Measurements from ENCODE around the gene ATP6V0D1. TPM values are rescaled to one million over a fixed set of nuclear protein-coding genes. Genes with fewer than 3 reads are reported as not detected.

The ATP6V0D1 gene
- total and polyA plus RNA-seq, 2 of the 4 experiments (the other 2 are of a cell fraction) = 112 to 124 TPM

DNA sequence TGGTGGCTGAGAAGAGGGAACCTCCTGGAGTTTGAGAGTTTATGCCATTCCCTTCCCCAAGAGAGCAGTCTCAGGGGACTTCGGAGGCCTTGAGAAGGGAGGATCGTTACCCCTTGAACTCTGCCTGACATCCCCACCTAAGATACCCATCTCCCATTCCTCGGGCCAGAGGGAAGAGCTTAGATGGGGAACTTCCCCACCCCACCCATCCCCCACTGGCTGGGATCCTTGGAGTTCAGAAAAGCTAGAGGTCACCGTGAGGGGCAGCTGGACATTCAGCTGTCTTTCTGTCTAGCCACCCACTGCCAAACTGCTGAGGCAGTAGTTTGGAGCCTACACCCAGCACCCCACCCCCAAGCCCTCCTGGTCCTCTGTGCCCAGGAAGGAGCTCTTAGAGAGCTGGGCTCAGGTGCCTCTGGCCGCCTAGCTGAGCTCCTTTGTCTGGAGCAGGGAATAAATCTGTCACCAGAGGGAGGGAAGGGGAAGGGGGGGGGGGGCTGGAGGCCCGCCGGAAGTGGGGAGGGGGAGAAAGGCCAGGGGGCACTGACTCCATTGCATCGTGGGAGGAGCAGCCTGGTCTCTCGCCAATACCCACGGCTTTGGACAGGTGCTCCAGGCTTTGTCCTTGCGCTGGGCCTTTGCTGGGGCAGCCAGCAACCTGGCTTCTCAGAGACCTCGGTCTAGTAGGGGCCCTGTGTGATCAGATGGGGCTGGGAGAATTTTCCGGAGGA, 49.0 kb downstream of the ATP6V0D1 start (continued):
- TF ChIP-seq NFE2L2 (IDR thresholded peaks at IDR 0.05; ENCODE audit: low read depth, low read length) (no peak), POLR2A (IDR thresholded peaks at IDR 0.05; ENCODE audit: low read depth, low read length) (no peak)

DNA sequence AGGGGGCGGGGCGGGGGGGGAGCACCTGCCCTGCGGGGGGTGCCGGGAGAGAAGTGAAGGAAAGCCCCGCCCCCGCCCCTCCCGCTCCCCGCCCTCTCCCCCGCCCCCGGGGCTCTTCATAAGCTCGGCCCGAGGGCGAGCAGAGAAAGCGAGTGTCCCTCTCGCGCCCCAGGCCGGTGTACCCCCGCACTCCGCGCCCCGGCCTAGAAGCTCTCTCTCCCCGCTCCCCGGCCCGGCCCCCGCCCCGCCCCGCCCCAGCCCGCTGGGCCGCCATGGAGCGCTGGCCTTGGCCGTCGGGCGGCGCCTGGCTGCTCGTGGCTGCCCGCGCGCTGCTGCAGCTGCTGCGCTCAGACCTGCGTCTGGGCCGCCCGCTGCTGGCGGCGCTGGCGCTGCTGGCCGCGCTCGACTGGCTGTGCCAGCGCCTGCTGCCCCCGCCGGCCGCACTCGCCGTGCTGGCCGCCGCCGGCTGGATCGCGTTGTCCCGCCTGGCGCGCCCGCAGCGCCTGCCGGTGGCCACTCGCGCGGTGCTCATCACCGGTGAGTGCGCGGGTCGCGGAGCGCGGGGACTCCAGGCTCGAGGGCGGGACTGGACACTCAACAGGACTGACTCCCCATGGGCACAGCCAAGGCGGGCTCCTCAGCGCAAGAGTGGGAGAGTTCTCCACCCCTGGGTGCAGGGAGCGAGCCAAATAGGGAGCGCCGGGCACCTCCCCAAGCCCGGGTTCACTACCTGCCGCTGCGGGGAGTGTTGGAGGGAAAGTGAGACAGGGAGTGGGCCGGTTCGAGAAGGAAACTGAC, 49.8 kb downstream of the ATP6V0D1 start, which contains the start of gene HSD11B2:
HSD11B2 (plus strand) TSS at position 145 of the 798 bp plus-strand sequence; CDS start at position 273, 128 bp downstream.
- peak; percentile 84 for ATAC-seq (ENCODE audit: low read depth)
- CTCF ChIA-PET = no interaction called here
- Histone ChIP-seq H4K8ac (ENCODE audit: low read depth in 2 of 2, low read length in 2 of 2) (no peak within 1 kb of the TSS), H3K4me3 (ENCODE audit: insufficient read depth, low read depth, low read length) (peak within 1 kb of the TSS; percentile 42), H3K9ac (ENCODE audit: low read depth, low read length) (no peak within 1 kb of the TSS), H4K5ac (ENCODE audit: low read depth, low read length) (no peak within 1 kb of the TSS), H3K18ac (ENCODE audit: low read depth, low read length) (no peak within 1 kb of the TSS), H2BK5ac (ENCODE audit: low read depth, low read length, poor library complexity, severe bottlenecking) (no peak within 1 kb of the TSS), H3K4ac (ENCODE audit: low read depth, low read length) (no peak within 1 kb of the TSS), H2AK9ac (replicated peaks; ENCODE audit: low read depth, low read length, poor library complexity) (peak within 1 kb of the TSS; percentile 28), H2BK120ac (ENCODE audit: low read depth, low read length) (no peak within 1 kb of the TSS), H3K9me1 (ENCODE audit: insufficient read depth, low read length) (peaks cover 3% of the 10 kb centered on the region; the same call in 1 of the 2 replicates), H3K4me1 (ENCODE audit: control insufficient read depth, insufficient read depth, low read length) (peaks cover 5% of the 10 kb centered on the region; the same call in 1 of the 2 replicates), H4K91ac (ENCODE audit: insufficient read depth, low read depth, low read length) (no peak within 1 kb of the TSS), H3K9me3 (ENCODE audit: control insufficient read depth, insufficient read depth, low read length) (no peaks in the 10 kb centered on the region), H3K27ac (ENCODE audit: insufficient read depth, low read length) (no peak within 1 kb of the TSS), H2BK15ac (ENCODE audit: low read depth, low read length) (no peak within 1 kb of the TSS), H4K20me1 (ENCODE audit: insufficient read depth, low read length) (peaks cover 12% of the 10 kb centered on the region; the same call in 1 of the 2 replicates), H3K56ac (ENCODE audit: extremely low read depth, insufficient read depth, low read length) (no peak within 1 kb of the TSS), H2BK20ac (ENCODE audit: low read depth, low read length) (no peak within 1 kb of the TSS), H3K14ac (replicated peaks; ENCODE audit: low read depth, low read length) (no peak within 1 kb of the TSS), H3K36me3 (ENCODE audit: control insufficient read depth, insufficient read depth, low read length) (peaks cover 5% of the 10 kb centered on the region; the same call in 1 of the 2 replicates), H2AFZ (replicated peaks; ENCODE audit: low read length, poor library complexity) (peak within 1 kb of the TSS; percentile 87), H3K27me3 (ENCODE audit: control insufficient read depth, insufficient read depth, low read length) (peaks cover 35% of the 10 kb centered on the region), H3K79me1 (ENCODE audit: low read depth in 1 of 2, low read length in 2 of 2) (no peaks in the 10 kb centered on the region), H3K23ac (ENCODE audit: low read depth, low read length) (peak within 1 kb of the TSS; percentile 24; the same call in 1 of the 2 replicates), H3K4me2 (ENCODE audit: low read depth, low read length) (peak within 1 kb of the TSS; percentile 81), H2AK5ac (ENCODE audit: low read depth, low read length) (0 out of 2 replicates have a peak within 1 kb of the TSS, but pooled peaks have one; percentile 35)
- dilution Hi-C loops (cut with HindIII; ENCODE audit: low sequenced_read_pairs, unreplicated experiment) (no loop called here), in situ Hi-C loops (cut with MboI; ENCODE audit: low sequenced_read_pairs) (no loop called here), intact Hi-C loops (cut with micrococcal nuclease) (no loop called here)
- peak; percentile 45 for DNase-seq
- BruUV-seq (replicated peaks) = no TSS peak
- 0% methylated on average over 27 of the region's 87 CpGs; no CpG with 5 or more reads in 1 of the 2 experiments for WGBS, 2 experiments (ENCODE audit: extremely low coverage in 2 of 2, insufficient read length in 1 of 2)
- POLR2A ChIA-PET (ENCODE audit: unreplicated experiment) = no interaction called here
- TF ChIP-seq, protein P1, sequence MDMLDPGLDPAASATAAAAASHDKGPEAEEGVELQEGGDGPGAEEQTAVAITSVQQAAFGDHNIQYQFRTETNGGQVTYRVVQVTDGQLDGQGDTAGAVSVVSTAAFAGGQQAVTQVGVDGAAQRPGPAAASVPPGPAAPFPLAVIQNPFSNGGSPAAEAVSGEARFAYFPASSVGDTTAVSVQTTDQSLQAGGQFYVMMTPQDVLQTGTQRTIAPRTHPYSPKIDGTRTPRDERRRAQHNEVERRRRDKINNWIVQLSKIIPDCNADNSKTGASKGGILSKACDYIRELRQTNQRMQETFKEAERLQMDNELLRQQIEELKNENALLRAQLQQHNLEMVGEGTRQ (IDR thresholded peaks at IDR 0.05; ENCODE audit: low read depth, low read length) = no peak
- TF ChIP-seq FOS (IDR thresholded peaks at IDR 0.05; ENCODE audit: low read depth, low read length) (no peak), CHD1 (IDR thresholded peaks at IDR 0.05; ENCODE audit: low read depth, low read length) (no peak), BHLHE40 (IDR thresholded peaks at IDR 0.05; ENCODE audit: low read depth, low read length) (no peak), RFX5 (IDR thresholded peaks at IDR 0.05; ENCODE audit: low read depth, low read length) (no peak), CEBPB (IDR thresholded peaks at IDR 0.05; ENCODE audit: low read depth, low read length) (no peak), NFE2L2 (IDR thresholded peaks at IDR 0.05; ENCODE audit: low read depth, low read length) (no peak), MXI1 (IDR thresholded peaks at IDR 0.05; ENCODE audit: borderline replicate concordance, low read depth, low read length) (peak; percentile 39; the same call in 1 of the 2 replicates), MAFK (IDR thresholded peaks at IDR 0.05; ENCODE audit: low read depth, low read length) (no peak), RAD21 (IDR thresholded peaks at IDR 0.05; ENCODE audit: low read length) (peak; percentile 16; the same call in 1 of the 2 replicates), RCOR1 (IDR thresholded peaks at IDR 0.05; ENCODE audit: insufficient replicate concordance, low read length) (no peak)
- TF ChIP-seq, protein P2, sequence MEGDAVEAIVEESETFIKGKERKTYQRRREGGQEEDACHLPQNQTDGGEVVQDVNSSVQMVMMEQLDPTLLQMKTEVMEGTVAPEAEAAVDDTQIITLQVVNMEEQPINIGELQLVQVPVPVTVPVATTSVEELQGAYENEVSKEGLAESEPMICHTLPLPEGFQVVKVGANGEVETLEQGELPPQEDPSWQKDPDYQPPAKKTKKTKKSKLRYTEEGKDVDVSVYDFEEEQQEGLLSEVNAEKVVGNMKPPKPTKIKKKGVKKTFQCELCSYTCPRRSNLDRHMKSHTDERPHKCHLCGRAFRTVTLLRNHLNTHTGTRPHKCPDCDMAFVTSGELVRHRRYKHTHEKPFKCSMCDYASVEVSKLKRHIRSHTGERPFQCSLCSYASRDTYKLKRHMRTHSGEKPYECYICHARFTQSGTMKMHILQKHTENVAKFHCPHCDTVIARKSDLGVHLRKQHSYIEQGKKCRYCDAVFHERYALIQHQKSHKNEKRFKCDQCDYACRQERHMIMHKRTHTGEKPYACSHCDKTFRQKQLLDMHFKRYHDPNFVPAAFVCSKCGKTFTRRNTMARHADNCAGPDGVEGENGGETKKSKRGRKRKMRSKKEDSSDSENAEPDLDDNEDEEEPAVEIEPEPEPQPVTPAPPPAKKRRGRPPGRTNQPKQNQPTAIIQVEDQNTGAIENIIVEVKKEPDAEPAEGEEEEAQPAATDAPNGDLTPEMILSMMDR (conservative IDR thresholded peaks at IDR 0.05; ENCODE audit: low read depth, low read length) = peak; percentile 21; the same call in 1 of the 2 replicates
